A549 treated with CpdA at 1 μM for 4 hours (cell line): Measurements from ENCODE around the gene CHMP1B. TPM values are rescaled to one million over a fixed set of nuclear protein-coding genes. Genes with fewer than 3 reads are reported as not detected.

ENCODE experiments used
- total RNA-seq: library from RNA; stranded (reverse); fragments of 200-300 nt; extraction: Qiagen RNA extraction; gene quantifications from 5 replicates; pipeline ENCODE4 v1.2.3, GENCODE V29; 2022; ENCODE audit warnings: low read depth

CHMP1B gene, protein sequence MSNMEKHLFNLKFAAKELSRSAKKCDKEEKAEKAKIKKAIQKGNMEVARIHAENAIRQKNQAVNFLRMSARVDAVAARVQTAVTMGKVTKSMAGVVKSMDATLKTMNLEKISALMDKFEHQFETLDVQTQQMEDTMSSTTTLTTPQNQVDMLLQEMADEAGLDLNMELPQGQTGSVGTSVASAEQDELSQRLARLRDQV
- total RNA-seq, result 42.8 to 53.3 TPM (median 43.5 TPM) in 5 replicates

DNA sequence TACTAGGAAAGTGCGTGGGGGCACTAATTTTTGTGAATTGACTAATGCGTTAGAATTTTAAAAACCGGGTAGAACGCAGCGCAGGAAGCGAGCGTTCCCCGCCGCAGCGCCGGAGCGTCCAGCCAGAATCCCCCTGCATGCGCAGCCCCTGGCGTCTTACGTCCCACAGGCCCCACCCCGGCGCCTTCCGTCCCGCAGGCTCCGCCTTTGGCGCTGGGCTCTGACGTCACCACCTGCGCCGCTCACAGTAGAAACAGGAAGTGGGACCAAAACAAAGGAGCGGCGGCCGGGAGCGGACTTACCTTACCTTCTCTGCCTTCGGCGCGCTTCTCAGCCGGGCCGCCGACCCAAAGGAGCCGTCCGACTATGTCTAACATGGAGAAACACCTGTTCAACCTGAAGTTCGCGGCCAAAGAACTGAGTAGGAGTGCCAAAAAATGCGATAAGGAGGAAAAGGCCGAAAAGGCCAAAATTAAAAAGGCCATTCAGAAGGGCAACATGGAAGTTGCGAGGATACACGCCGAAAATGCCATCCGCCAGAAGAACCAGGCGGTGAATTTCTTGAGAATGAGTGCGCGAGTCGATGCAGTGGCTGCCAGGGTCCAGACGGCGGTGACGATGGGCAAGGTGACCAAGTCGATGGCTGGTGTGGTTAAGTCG lies at the start of gene CHMP1B:
Gene CHMP1B (plus strand): TSS at position 268 of the 660 bp plus-strand sequence. CDS start 99 bp downstream, at position 367.

Other genes with a start within 250 kb of the CHMP1B start
- not detected in 5 replicates for gene SLC35G4, start 241.8 kb upstream of the CHMP1B start, total RNA-seq
- 4.6 to 8.6 TPM (median 4.9 TPM) in 5 replicates for gene GNAL, start 162.1 kb upstream of the CHMP1B start, total RNA-seq
- 15.9 to 19.4 TPM (median 18.8 TPM) in 5 replicates for gene MPPE1, start 56.9 kb downstream of the CHMP1B start, total RNA-seq
- 49.9 to 63.6 TPM (median 57.2 TPM) in 5 replicates for gene IMPA2, start 130.1 kb downstream of the CHMP1B start, total RNA-seq
- not detected in 5 replicates for gene ANKRD62, start 242.4 kb downstream of the CHMP1B start, total RNA-seq